Uterus (tissue), 2 donors: ENCODE results near the gene STX4.

Experiments
- POLR2A ChIP-seq, 2 donors: fragments of 450-650 bp; IDR thresholded peaks; one replicate each; pipeline ENCODE4 v1.6.1; 2016; ENCODE audit warnings: antibody characterized with exemption in 2 of 2, mild to moderate bottlenecking in 1 of 2, moderate library complexity in 1 of 2
- TF ChIP-seq, protein P1 (sequence below), 4 experiments: fragments of 200-600 bp in 2 of 4; fragments of 450-650 bp in 2 of 4; sonication (generic) in 2 of 4; IDR thresholded peaks; one replicate each; pipeline ENCODE4 v1.5.1; 2016 to 2019; ENCODE audit warnings: antibody characterized with exemption in 4 of 4, mild to moderate bottlenecking in 2 of 4, moderate library complexity in 1 of 4

DNA sequence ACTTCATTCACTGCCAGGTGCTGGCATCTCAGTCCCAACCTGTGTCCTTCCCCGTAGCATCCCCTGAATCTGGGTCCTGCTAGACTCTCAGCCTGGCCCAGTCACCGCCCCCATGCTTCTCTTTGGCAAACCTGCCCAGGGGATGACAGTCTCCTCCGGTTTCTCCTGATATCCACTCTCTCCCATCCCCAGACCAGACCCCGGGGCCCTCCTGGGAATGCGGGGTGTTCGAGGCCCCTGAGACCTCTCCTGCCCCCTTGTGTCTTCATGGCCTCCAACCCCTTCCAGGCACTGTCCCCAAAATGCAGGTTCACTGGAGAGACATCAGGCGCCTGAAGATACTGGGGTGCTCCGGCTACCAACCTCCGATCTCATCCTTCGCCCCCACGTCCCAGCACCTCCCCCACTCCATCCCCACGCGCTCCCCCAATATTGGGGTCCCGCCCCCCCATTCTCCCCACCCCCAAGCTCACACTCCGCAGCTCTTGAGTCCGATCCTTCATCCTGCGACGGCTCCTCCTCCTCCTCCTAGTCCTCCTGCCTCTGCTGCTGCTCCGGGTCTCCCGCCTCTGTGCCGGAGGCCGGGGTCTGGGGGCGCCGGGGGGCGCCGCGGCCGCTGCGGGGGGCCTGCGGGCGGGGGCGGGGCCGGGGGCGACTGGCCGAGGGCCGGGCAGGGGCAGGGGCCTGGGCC lies 23.3 kb upstream of the STX4 start:
- TF ChIP-seq, protein P1, sequence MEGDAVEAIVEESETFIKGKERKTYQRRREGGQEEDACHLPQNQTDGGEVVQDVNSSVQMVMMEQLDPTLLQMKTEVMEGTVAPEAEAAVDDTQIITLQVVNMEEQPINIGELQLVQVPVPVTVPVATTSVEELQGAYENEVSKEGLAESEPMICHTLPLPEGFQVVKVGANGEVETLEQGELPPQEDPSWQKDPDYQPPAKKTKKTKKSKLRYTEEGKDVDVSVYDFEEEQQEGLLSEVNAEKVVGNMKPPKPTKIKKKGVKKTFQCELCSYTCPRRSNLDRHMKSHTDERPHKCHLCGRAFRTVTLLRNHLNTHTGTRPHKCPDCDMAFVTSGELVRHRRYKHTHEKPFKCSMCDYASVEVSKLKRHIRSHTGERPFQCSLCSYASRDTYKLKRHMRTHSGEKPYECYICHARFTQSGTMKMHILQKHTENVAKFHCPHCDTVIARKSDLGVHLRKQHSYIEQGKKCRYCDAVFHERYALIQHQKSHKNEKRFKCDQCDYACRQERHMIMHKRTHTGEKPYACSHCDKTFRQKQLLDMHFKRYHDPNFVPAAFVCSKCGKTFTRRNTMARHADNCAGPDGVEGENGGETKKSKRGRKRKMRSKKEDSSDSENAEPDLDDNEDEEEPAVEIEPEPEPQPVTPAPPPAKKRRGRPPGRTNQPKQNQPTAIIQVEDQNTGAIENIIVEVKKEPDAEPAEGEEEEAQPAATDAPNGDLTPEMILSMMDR (IDR thresholded peaks at IDR 0.05), result no peak
- no peak for TF ChIP-seq POLR2A (IDR thresholded peaks at IDR 0.05)
